MM.1S (cell line): Measurements from ENCODE around the gene NSMF.

Source experiments
- EZH2 ChIP-seq: fragments of 300-600 bp; sonication (generic); optimal IDR thresholded peaks from 2 replicates; pipeline ENCODE3; 2017; ENCODE audit warnings: low read depth, mild to moderate bottlenecking, antibody characterized with exemption, low read length, mixed read lengths
- EZH2phosphoT487 ChIP-seq: fragments of 300-600 bp; sonication (generic); IDR thresholded peaks from 2 replicates; pipeline ENCODE4 v1.6.1; 2018; ENCODE audit warnings: antibody characterized with exemption, low read length
- TF ChIP-seq, protein P1 (sequence below): fragments of 300-600 bp; sonication (generic); IDR thresholded peaks from 2 replicates; pipeline ENCODE4 v1.5.1; 2016; ENCODE audit warnings: antibody characterized with exemption, low read length, mixed read lengths

DNA sequence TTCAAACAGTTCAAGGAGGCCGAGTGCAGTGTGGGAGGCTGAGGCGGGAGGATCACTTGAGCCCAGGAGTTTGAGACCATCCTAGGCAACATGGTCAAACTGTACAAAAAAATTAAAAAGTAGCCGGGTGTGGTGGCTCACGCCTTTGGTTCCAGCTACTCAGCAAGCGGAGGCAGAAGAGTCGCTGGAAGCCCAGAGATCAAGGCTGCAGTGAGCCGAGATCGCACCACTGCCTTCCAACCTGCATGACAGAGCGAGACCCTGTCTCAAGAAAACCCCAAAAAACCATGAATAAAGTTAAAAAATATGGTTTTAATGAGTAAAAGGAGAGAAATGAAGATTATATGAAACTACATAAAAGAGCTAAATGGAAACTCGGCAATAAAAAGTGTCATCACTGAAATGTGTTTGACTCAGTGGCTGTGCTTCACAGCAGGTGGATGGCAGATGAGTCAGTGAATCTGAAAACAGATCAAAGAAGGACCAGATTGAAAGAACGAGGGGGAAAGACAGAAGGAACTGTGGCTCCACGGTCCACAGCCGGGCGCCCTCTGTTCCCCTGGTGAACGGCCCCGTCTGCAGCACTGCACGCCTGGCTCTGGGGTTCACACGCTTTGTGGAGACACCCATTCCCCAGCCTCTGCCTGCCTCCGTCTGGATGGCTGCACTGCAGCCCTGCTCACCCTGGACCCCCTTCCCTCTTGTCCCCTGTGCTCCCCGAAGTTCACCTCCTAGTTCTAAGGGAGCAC lies 61.3 kb downstream of the NSMF start:
- TF ChIP-seq, protein P1, sequence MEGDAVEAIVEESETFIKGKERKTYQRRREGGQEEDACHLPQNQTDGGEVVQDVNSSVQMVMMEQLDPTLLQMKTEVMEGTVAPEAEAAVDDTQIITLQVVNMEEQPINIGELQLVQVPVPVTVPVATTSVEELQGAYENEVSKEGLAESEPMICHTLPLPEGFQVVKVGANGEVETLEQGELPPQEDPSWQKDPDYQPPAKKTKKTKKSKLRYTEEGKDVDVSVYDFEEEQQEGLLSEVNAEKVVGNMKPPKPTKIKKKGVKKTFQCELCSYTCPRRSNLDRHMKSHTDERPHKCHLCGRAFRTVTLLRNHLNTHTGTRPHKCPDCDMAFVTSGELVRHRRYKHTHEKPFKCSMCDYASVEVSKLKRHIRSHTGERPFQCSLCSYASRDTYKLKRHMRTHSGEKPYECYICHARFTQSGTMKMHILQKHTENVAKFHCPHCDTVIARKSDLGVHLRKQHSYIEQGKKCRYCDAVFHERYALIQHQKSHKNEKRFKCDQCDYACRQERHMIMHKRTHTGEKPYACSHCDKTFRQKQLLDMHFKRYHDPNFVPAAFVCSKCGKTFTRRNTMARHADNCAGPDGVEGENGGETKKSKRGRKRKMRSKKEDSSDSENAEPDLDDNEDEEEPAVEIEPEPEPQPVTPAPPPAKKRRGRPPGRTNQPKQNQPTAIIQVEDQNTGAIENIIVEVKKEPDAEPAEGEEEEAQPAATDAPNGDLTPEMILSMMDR, result no peak
- no peak for TF ChIP-seq EZH2phosphoT487
- TF ChIP-seq EZH2, result no peak
